Panc1 (cell line): ENCODE results near the gene TAS2R1. TPM values are rescaled to one million over a fixed set of nuclear protein-coding genes. Genes with fewer than 3 reads are reported as not detected.

Source experiments
- ATAC-seq: fragments of 200-7000 bp; cut with Tn5 transposase; 2 replicates; pipeline ENCODE4 v1.9.1; 2020; ENCODE audit warnings: mild to moderate bottlenecking, moderate library complexity
- BruUV-seq: library from RNA; stranded (reverse); fragments of 400-500 nt; replicated peaks from 2 replicates; lab custom pipeline; 2021; lab: Mats Ljungman, UMichigan
- CTCF ChIA-PET: fragments of 300-600 bp; sonication (Branson Sonifier 250); formaldehyde crosslinking; loops from one replicate; lab custom pipeline; 2022; ENCODE audit warnings: antibody characterized with exemption; lab: Charles Lee
- POLR2A ChIA-PET: fragments of 300-600 bp; sonication (Branson Sonifier 250); formaldehyde crosslinking; loops from one replicate; lab custom pipeline; 2022; ENCODE audit warnings: antibody characterized with exemption; lab: Charles Lee
- DNase-seq: peaks from one replicate; pipeline ENCODE4 v3.0.0-alpha.2; 2010; ENCODE audit warnings: low read depth, low spot score
- H3K27ac ChIP-seq: 2 replicates; pipeline ENCODE4 v1.5.1; 2011; ENCODE audit warnings: mild to moderate bottlenecking, low read length, inconsistent platforms
- H3K27me3 ChIP-seq: fragments of 200-500 bp; sonication (Bioruptor generic); 2 replicates; pipeline ENCODE4 v1.6.0; 2014; ENCODE audit warnings: low read length, inconsistent platforms; ENCODE audit not compliant: control insufficient read depth, insufficient read depth
- H3K36me3 ChIP-seq: fragments of 200-500 bp; sonication (Bioruptor generic); 2 replicates; pipeline ENCODE4 v1.5.1; 2014; ENCODE audit warnings: inconsistent platforms, mild to moderate bottlenecking, low read length, moderate library complexity; ENCODE audit not compliant: control insufficient read depth, insufficient read depth
- H3K4me1 ChIP-seq: 2 replicates; pipeline ENCODE4 v1.5.1; 2011; ENCODE audit warnings: inconsistent platforms, mild to moderate bottlenecking, low read length, moderate library complexity; ENCODE audit not compliant: control insufficient read depth, insufficient read depth
- H3K4me3 ChIP-seq, 2 experiments: 2 replicates each; pipeline ENCODE4 v1.5.1; 2011 to 2012; ENCODE audit warnings: low read depth in 2 of 2, low read length in 2 of 2, mild to moderate bottlenecking in 2 of 2, inconsistent platforms in 1 of 2, moderate library complexity in 1 of 2
- H3K9me3 ChIP-seq: fragments of 200-500 bp; sonication (Bioruptor generic); 2 replicates; pipeline ENCODE4 v1.5.1; 2014; ENCODE audit warnings: low read depth, mild to moderate bottlenecking, inconsistent platforms, low read length, moderate library complexity; ENCODE audit not compliant: control insufficient read depth, insufficient read depth
- CTCF ChIP-seq: fragments of 450-650 bp; IDR thresholded peaks from 2 replicates; pipeline ENCODE4 v1.5.1; 2017; ENCODE audit warnings: mild to moderate bottlenecking
- POLR2AphosphoS5 ChIP-seq: IDR thresholded peaks from 2 replicates; pipeline ENCODE4 v1.6.1; 2012; ENCODE audit warnings: mild to moderate bottlenecking, low read depth, low read length, moderate library complexity
- REST ChIP-seq, 2 experiments: IDR thresholded peaks; 2 replicates each; pipeline ENCODE4 v1.6.1; 2011 to 2012; ENCODE audit warnings: low read depth in 2 of 2, control low read depth in 1 of 2, low read length in 1 of 2, mild to moderate bottlenecking in 1 of 2, moderate library complexity in 1 of 2; ENCODE audit not compliant: insufficient read depth in 1 of 2
- SIN3A ChIP-seq: IDR thresholded peaks from 2 replicates; pipeline ENCODE4 v1.6.1; 2012; ENCODE audit warnings: low read depth, mild to moderate bottlenecking, low read length, moderate library complexity, borderline replicate concordance; ENCODE audit not compliant: insufficient read depth
- TCF7L2 ChIP-seq: IDR thresholded peaks from 2 replicates; pipeline ENCODE4 v1.6.1; 2011; ENCODE audit warnings: mild to moderate bottlenecking, low read depth, low read length, inconsistent platforms
- in situ Hi-C: cut with HindIII; loops from 2 replicates; pipeline ENCODE4 v1.10.0; 2016; ENCODE audit warnings: low sequenced_read_pairs, low pct_unique_long_range_greater_than_20kb
- intact Hi-C: fragments of 100-400 bp; cut with micrococcal nuclease; formaldehyde crosslinking; loops from one replicate; pipeline ENCODE4 v1.10.0; 2022; ENCODE audit not compliant: unreplicated experiment
- total RNA-seq: library from RNA; stranded (reverse); gene quantifications from one replicate; pipeline ENCODE4 v1.2.1, GENCODE V29; 2021; ENCODE audit not compliant: unreplicated experiment

The TAS2R1 gene
- total RNA-seq, 1 experiment from 2014 or later = not detected

GRCh38 chr5:9632495-9632894, 2.3 kb upstream of the TAS2R1 start:
- H3K4me1 ChIP-seq = no peaks in the 10 kb centered on the region
- no peak for TF ChIP-seq POLR2AphosphoS5
- no TSS peak for BruUV-seq
- ChIA-PET CTCF (no interaction called here), POLR2A (no interaction called here)
- no peaks in the 10 kb centered on the region for H3K27me3 ChIP-seq
- in situ Hi-C loops = no loop called here
- DNase-seq (no peak), ATAC-seq (no peak)
- H3K27ac ChIP-seq = no peak overlapping the region
- peaks cover 4% of the 10 kb centered on the region; the same call in 1 of the 2 replicates for H3K9me3 ChIP-seq
- H3K4me3 ChIP-seq = no peak overlapping the region
- H3K36me3 ChIP-seq = no peaks in the 10 kb centered on the region
- intact Hi-C loops = no loop called here

- Histone ChIP-seq H3K36me3 (no peaks in the 10 kb centered on the region), H3K27ac (no peak overlapping the region), H3K4me3 (no peak overlapping the region), H3K9me3 (no peaks in the 10 kb centered on the region), H3K4me1 (no peaks in the 10 kb centered on the region), H3K27me3 (no peaks in the 10 kb centered on the region)
- ATAC-seq (no peak), DNase-seq (no peak)
- no TSS peak for BruUV-seq
- ChIA-PET CTCF (no interaction called here), POLR2A (no interaction called here)
- TF ChIP-seq CTCF (no peak), TCF7L2 (no peak), POLR2AphosphoS5 (no peak), REST (IDR thresholded peaks at IDR 0.05; ENCODE audit: insufficient read depth in 1 of 2, low read depth in 2 of 2, low read length in 1 of 2) (no peak), SIN3A (no peak)
- intact Hi-C loops = no loop called here
- in situ Hi-C loops = no loop called here
These were observed 2.6 kb downstream of the TAS2R1 start for GRCh38 chr5:9627541-9627940.

GRCh38 chr5:9626955-9627354, 3.2 kb downstream of the TAS2R1 start:
- BruUV-seq = no TSS peak
- no peak for ATAC-seq
- TF ChIP-seq TCF7L2 (no peak), SIN3A (no peak), POLR2AphosphoS5 (no peak), CTCF (no peak), REST (IDR thresholded peaks at IDR 0.05; ENCODE audit: insufficient read depth in 1 of 2, low read depth in 2 of 2, low read length in 1 of 2) (no peak)
- no peak overlapping the region for H3K27ac ChIP-seq
- ChIA-PET POLR2A (no interaction called here), CTCF (no interaction called here)
- in situ Hi-C loops = no loop called here
- no peaks in the 10 kb centered on the region for H3K27me3 ChIP-seq
- no peaks in the 10 kb centered on the region for H3K9me3 ChIP-seq
- H3K36me3 ChIP-seq = no peaks in the 10 kb centered on the region
- H3K4me3 ChIP-seq = no peak overlapping the region
- no peak for DNase-seq
- no peaks in the 10 kb centered on the region for H3K4me1 ChIP-seq
- intact Hi-C loops = no loop called here
